SK-N-SH (cell line): Measurements from ENCODE around the gene ZNF75A. TPM values are rescaled to one million over a fixed set of nuclear protein-coding genes. Genes with fewer than 3 reads are reported as not detected.

Experiments
- CTCF ChIA-PET: fragments of 300-600, 350-600 bp; formaldehyde crosslinking; extraction: SDS; loops from one replicate; lab custom pipeline; 2021; lab: Yijun Ruan, JAX
- POLR2A ChIA-PET: fragments of 350-600 bp; sonication (Branson Sonifier 250); formaldehyde crosslinking; extraction: SDS; loops from one replicate; lab custom pipeline; 2020; ENCODE audit warnings: antibody characterized with exemption, inconsistent platforms; lab: Yijun Ruan, JAX
- DNase-seq: peaks from one replicate; pipeline ENCODE4 v3.0.0; 2012
- H2AFZ ChIP-seq: fragments of 200-600 bp; sonication (generic); 2 replicates; pipeline ENCODE4 v1.8.1; 2016; ENCODE audit warnings: antibody characterized with exemption, mild to moderate bottlenecking, low read depth
- H3F3A ChIP-seq: fragments of 200-600 bp; sonication (generic); replicated peaks from 2 replicates; pipeline ENCODE3; 2016; ENCODE audit warnings: antibody characterized with exemption, mild to moderate bottlenecking; ENCODE audit not compliant: insufficient read depth
- H3K27ac ChIP-seq, 2 experiments: fragments of 200-500 bp in 1 of 2; fragments of 200-600 bp in 1 of 2; sonication (Bioruptor generic) in 1 of 2; sonication (generic), shearing (Covaris generic) in 1 of 2; 2 replicates each; pipeline versions ENCODE4 v1.5.1 to v1.6.1; 2014 to 2016; ENCODE audit warnings: low read depth in 2 of 2, inconsistent platforms in 1 of 2, low read length in 1 of 2, mild to moderate bottlenecking in 1 of 2, mixed read lengths in 1 of 2
- H3K27me3 ChIP-seq: fragments of 200-600 bp; sonication (generic), shearing (Covaris generic); 2 replicates; pipeline ENCODE4 v1.6.1; 2016; ENCODE audit warnings: mixed run types; ENCODE audit not compliant: insufficient read depth
- H3K36me3 ChIP-seq, 2 experiments: fragments of 200-500 bp in 1 of 2; fragments of 200-600 bp in 1 of 2; sonication (Bioruptor generic) in 1 of 2; sonication (generic) in 1 of 2; replicated peaks in 1 of 2; 2 replicates each; pipeline versions ENCODE3 to v1.5.1; 2014 to 2016; ENCODE audit warnings: low read length in 1 of 2, mild to moderate bottlenecking in 1 of 2; ENCODE audit not compliant: insufficient read depth in 2 of 2, control insufficient read depth in 1 of 2
- H3K4me1 ChIP-seq, 2 experiments: fragments of 200-500 bp in 1 of 2; fragments of 200-600 bp in 1 of 2; sonication (Bioruptor generic) in 1 of 2; sonication (generic), shearing (Covaris generic) in 1 of 2; 2 replicates each; pipeline versions ENCODE4 v1.5.1 to v1.6.1; 2014 to 2016; ENCODE audit warnings: low read depth in 1 of 2, low read length in 1 of 2, mixed run types in 1 of 2; ENCODE audit not compliant: insufficient read depth in 2 of 2, control insufficient read depth in 1 of 2
- H3K4me2 ChIP-seq: fragments of 200-600 bp; sonication (generic), shearing (Covaris generic); 2 replicates; pipeline ENCODE4 v1.6.1; 2017; ENCODE audit warnings: mixed run types
- H3K4me3 ChIP-seq, 2 experiments: fragments of 200-500 bp in 1 of 2; fragments of 200-600 bp in 1 of 2; sonication (Bioruptor generic) in 1 of 2; sonication (generic), shearing (Covaris generic) in 1 of 2; 2 replicates each; pipeline versions ENCODE4 v1.5.1 to v1.8.1; 2014 to 2016; ENCODE audit warnings: low read depth in 2 of 2, inconsistent platforms in 1 of 2, low read length in 1 of 2, mild to moderate bottlenecking in 1 of 2, mixed read lengths in 1 of 2, moderate library complexity in 1 of 2
- H3K79me2 ChIP-seq: fragments of 200-600 bp; sonication (generic); 2 replicates; pipeline ENCODE4 v1.8.1; 2017; ENCODE audit warnings: mild to moderate bottlenecking; ENCODE audit not compliant: insufficient read depth
- H3K9ac ChIP-seq: fragments of 200-600 bp; sonication (generic); 2 replicates; pipeline ENCODE4 v1.6.1; 2017; ENCODE audit warnings: mixed run types
- H3K9me2 ChIP-seq: fragments of 200-600 bp; sonication (generic); 2 replicates; pipeline ENCODE4 v1.6.1; 2017; ENCODE audit warnings: mixed run types
- H3K9me3 ChIP-seq: fragments of 200-600 bp; sonication (generic); 2 replicates; pipeline ENCODE4 v1.6.1; 2017; ENCODE audit warnings: mixed run types, mild to moderate bottlenecking, moderate library complexity
- H4K20me1 ChIP-seq: fragments of 200-600 bp; sonication (generic); 2 replicates; pipeline ENCODE4 v1.6.1; 2017; ENCODE audit warnings: mild to moderate bottlenecking, mixed run types; ENCODE audit not compliant: insufficient read depth
- CHD2 ChIP-seq: fragments of 150-350 bp; IDR thresholded peaks from 2 replicates; pipeline ENCODE4 v1.6.1; 2018; ENCODE audit warnings: low read length; ENCODE audit not compliant: partially characterized antibody
- ELF1 ChIP-seq: IDR thresholded peaks from 2 replicates; pipeline ENCODE4 v1.4.0; 2012
- EZH2phosphoT487 ChIP-seq: fragments of 200-600 bp; sonication (generic); IDR thresholded peaks from 2 replicates; pipeline ENCODE4 v1.6.1; 2017; ENCODE audit warnings: low read depth, mixed run types, mild to moderate bottlenecking, antibody characterized with exemption, moderate library complexity, borderline replicate concordance
- FOSL2 ChIP-seq: IDR thresholded peaks from 2 replicates; pipeline ENCODE4 v1.4.0; 2012; ENCODE audit warnings: low read depth, mild to moderate bottlenecking, moderate library complexity, borderline replicate concordance
- FOXM1 ChIP-seq: IDR thresholded peaks from 2 replicates; pipeline ENCODE4 v1.4.0; 2012; ENCODE audit warnings: low read depth, mild to moderate bottlenecking
- GABPA ChIP-seq: IDR thresholded peaks from 2 replicates; pipeline ENCODE4 v1.4.0; 2012; ENCODE audit warnings: low read depth, mild to moderate bottlenecking
- GATA2 ChIP-seq: sonication (generic); formaldehyde crosslinking; IDR thresholded peaks from 2 replicates; pipeline ENCODE4 v1.5.0; 2020; ENCODE audit warnings: mild to moderate bottlenecking, missing genetic modification reagents
- JUND ChIP-seq: IDR thresholded peaks from 2 replicates; pipeline ENCODE4 v1.4.0; 2012
- MAX ChIP-seq: IDR thresholded peaks from 2 replicates; pipeline ENCODE4 v1.4.0; 2012; ENCODE audit warnings: low read depth
- MEF2A ChIP-seq: IDR thresholded peaks from 2 replicates; pipeline ENCODE4 v1.4.0; 2012; ENCODE audit warnings: low read depth, borderline replicate concordance
- MXI1 ChIP-seq: IDR thresholded peaks from 2 replicates; pipeline ENCODE4 v1.6.1; 2012; ENCODE audit warnings: mild to moderate bottlenecking, low read depth, low read length, improper control_type of control experiment
- NFIC ChIP-seq: IDR thresholded peaks from 2 replicates; pipeline ENCODE4 v1.4.0; 2012; ENCODE audit warnings: borderline replicate concordance
- NRF1 ChIP-seq: IDR thresholded peaks from 2 replicates; pipeline ENCODE4 v1.6.1; 2012; ENCODE audit warnings: low read depth, mild to moderate bottlenecking, low read length
- PBX3 ChIP-seq: IDR thresholded peaks from 2 replicates; pipeline ENCODE4; 2012
- POLR2AphosphoS5 ChIP-seq: IDR thresholded peaks from 2 replicates; pipeline ENCODE4 v1.6.1; 2012; ENCODE audit warnings: low read depth, low read length
- RAD21 ChIP-seq: IDR thresholded peaks from 2 replicates; pipeline ENCODE4 v1.6.1; 2012; ENCODE audit warnings: mild to moderate bottlenecking, low read length
- RCOR1 ChIP-seq: fragments of 150-350 bp; IDR thresholded peaks from 2 replicates; pipeline ENCODE4 v1.6.1; 2017; ENCODE audit warnings: antibody characterized with exemption, low read length
- REST ChIP-seq: IDR thresholded peaks from 2 replicates; pipeline ENCODE4 v1.6.1; 2012; ENCODE audit warnings: mild to moderate bottlenecking, low read depth, low read length, moderate library complexity
- RXRA ChIP-seq: IDR thresholded peaks from 2 replicates; pipeline ENCODE4 v1.4.0; 2012; ENCODE audit warnings: low read depth, mild to moderate bottlenecking, borderline replicate concordance
- SIN3A ChIP-seq: IDR thresholded peaks from 2 replicates; pipeline ENCODE4 v1.6.1; 2012; ENCODE audit warnings: low read depth, mild to moderate bottlenecking, low read length, moderate library complexity, borderline replicate concordance
- SMC3 ChIP-seq: IDR thresholded peaks from 2 replicates; pipeline ENCODE4 v1.6.1; 2012; ENCODE audit warnings: low read depth, low read length, improper control_type of control experiment
- TAF1 ChIP-seq: IDR thresholded peaks from 2 replicates; pipeline ENCODE4 v1.6.1; 2012; ENCODE audit warnings: low read depth, mild to moderate bottlenecking, low read length, moderate library complexity, borderline replicate concordance
- TCF12 ChIP-seq: IDR thresholded peaks from 2 replicates; pipeline ENCODE4 v1.4.0; 2012
- USF2 ChIP-seq: fragments of 150-350 bp; IDR thresholded peaks from 2 replicates; pipeline ENCODE4 v1.6.1; 2017; ENCODE audit warnings: antibody characterized with exemption, low read length, low read depth, borderline replicate concordance
- YY1 ChIP-seq: IDR thresholded peaks from 2 replicates; pipeline ENCODE4 v1.4.0; 2012; ENCODE audit warnings: low read depth, mild to moderate bottlenecking
- ZBTB33 ChIP-seq: IDR thresholded peaks from 2 replicates; pipeline ENCODE4 v1.4.0; 2012; ENCODE audit warnings: low read depth, borderline replicate concordance
- WGBS: methylation state at CpG from one replicate; pipeline ENCODE4 v1.1.6; 2017; ENCODE audit warnings: low lambda C conversion rate; 5-methylcytosine and 5-hydroxymethylcytosine counted together
- polyA plus RNA-seq, 3 experiments: library from polyadenylated mRNA; depleted of rRNA; stranded (reverse); fragments of >200 nt; gene quantifications; 2 replicates each; pipeline ENCODE4 v1.2.3, GENCODE V29; 2012

Gene ZNF75A
- polyA plus RNA-seq, 1 of the 3 experiments (the other 2 are of a cell fraction), result 7.2 TPM

- DNase-seq, result peak; percentile 97
- Histone ChIP-seq H3K4me3 (peak within 1 kb of the TSS; percentile 84 to 91), H3K9me3 (no peaks in the 10 kb centered on the region), H3K79me2 (peaks cover 46% of the 10 kb centered on the region), H3K4me2 (peak within 1 kb of the TSS; percentile 99), H3K36me3 (peaks cover 21 to 36% of the 10 kb centered on the region in 2 experiments), H3K27me3 (peaks cover under 1% of the 10 kb centered on the region; the same call in 1 of the 2 replicates), H3K9ac (peak within 1 kb of the TSS; percentile 76), H3K4me1 (peaks cover 7 to 18% of the 10 kb centered on the region in 2 experiments), H3K27ac (peak within 1 kb of the TSS; percentile 98 to 99), H4K20me1 (0 out of 2 replicates have a peak, but pooled peaks cover 5% of the 10 kb centered on the region), H3F3A (peaks cover 4% of the 10 kb centered on the region), H2AFZ (peak within 1 kb of the TSS; percentile 96), H3K9me2 (no peaks in the 10 kb centered on the region)
- WGBS, result 0% methylated on average over 19 of the region's 72 CpGs
- ChIA-PET POLR2A (interaction anchor here (0.6 to 1.9 kb wide), 11 partner anchors 16 to 218 kb away, joined by 3 to 9 read pairs (median 4); partner anchors contain the start of genes CLUAP1, NAA60 and ZNF597), CTCF (interaction anchor here (0.9 to 1.6 kb wide), 5 partner anchors 16 to 33 kb away, joined by 3 to 5 read pairs (median 3); no protein-coding TSS in a partner anchor)
- TF ChIP-seq SMC3 (no peak), NFIC (no peak), JUND (no peak), MEF2A (no peak), USF2 (peak; percentile 74), REST (peak; percentile 52; the same call in 1 of the 2 replicates), NRF1 (peak; percentile 78), TCF12 (no peak), SIN3A (peak; percentile 57; the same call in 1 of the 2 replicates), GATA2 (CRISPR knock-in tag) (no peak), YY1 (peak; percentile 44; the same call in 1 of the 2 replicates), ZBTB33 (no peak; the same call in 1 of the 2 replicates), RXRA (no peak), MXI1 (peak; percentile 68), RAD21 (no peak), FOSL2 (peak; percentile 12; the same call in 1 of the 2 replicates), MAX (peak; percentile 88), FOXM1 (no peak), GABPA (peak; percentile 86), POLR2AphosphoS5 (peak; percentile 56), ELF1 (peak; percentile 67), EZH2phosphoT487 (no peak), RCOR1 (no peak; the same call in 1 of the 2 replicates), CHD2 (peak; percentile 73), TAF1 (peak; percentile 42; the same call in 1 of the 2 replicates), PBX3 (no peak; the same call in 1 of the 2 replicates)
Observed at GRCh38 chr16:3282730-3283542, 22.4 kb upstream of the ZNF75A start, which contains the start of gene ZNF263. ZNF263 (plus strand) TSS chr16:3283491; CDS start chr16:3283819, 328 bp downstream.
